ENCODE data around the gene PABPC1L2B.

DNA sequence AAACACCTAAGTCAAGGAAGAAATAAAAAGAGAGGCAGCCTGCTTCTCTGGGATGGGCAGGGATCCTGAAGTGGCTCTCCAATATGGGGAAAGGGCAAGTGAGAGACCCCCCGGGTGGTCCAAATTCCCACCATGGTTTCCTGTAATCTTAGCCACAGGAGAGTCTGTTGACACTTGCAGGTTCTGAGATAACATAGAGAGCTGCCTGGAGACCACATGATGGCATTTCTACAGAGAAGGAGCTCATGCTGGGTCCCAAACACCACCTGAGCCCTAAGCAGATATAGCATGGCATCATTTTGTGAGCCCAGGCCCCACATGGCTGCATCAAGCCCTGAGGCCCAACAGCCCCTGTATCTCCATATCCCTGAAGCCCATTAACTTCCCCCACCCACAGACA lies 26.1 kb downstream of the PABPC1L2B start:
- no peak for TF ChIP-seq YY1 (IDR thresholded peaks at IDR 0.05; ENCODE audit: insufficient read depth, insufficient read length)
- no peak for TF ChIP-seq SUZ12 (IDR thresholded peaks at IDR 0.05; ENCODE audit: extremely low read depth, insufficient read depth, insufficient read length)
